ENCODE results near the gene ATF5. TPM values are rescaled to one million over a fixed set of nuclear protein-coding genes. Genes with fewer than 3 reads are reported as not detected.

Gene ATF5
- total and polyA plus RNA-seq, 2 donors (not counting 1 experiment from before 2014, with no cell fraction given): 9.0 to 37.6 TPM

GRCh38 chr19:49949742-49950589 is 21.0 kb downstream of the ATF5 start:
- no peak overlapping the region for H2AFZ ChIP-seq (ENCODE audit: insufficient read depth, low read depth, low read length, poor library complexity, severe bottlenecking)
- H4K20me1 ChIP-seq (ENCODE audit: control insufficient read depth, insufficient read depth, low read length, poor library complexity, severe bottlenecking): no peaks in the 10 kb centered on the region
- peaks cover 0 to 28% (median 2%) of the 10 kb centered on the region in 4 experiments for H3K27me3 ChIP-seq (replicated peaks in 1 of 4; ENCODE audit: control extremely low read depth in 1 of 4, control insufficient read depth in 3 of 4, insufficient read depth in 4 of 4, low read length in 3 of 4)
- no peaks in the 10 kb centered on the region for H3K9me3 Mint-ChIP-seq (ENCODE audit: insufficient read depth)
- DNase-seq (no peak), ATAC-seq (ENCODE audit: low read depth) (no peak)
- H3K27ac Mint-ChIP-seq: no peak overlapping the region
- 99% methylated on average over 7 of the region's 11 CpGs for WGBS (ENCODE audit: insufficient coverage)
- no peak overlapping the region for H3K9ac ChIP-seq (ENCODE audit: low read length)
- H3K36me3 ChIP-seq (replicated peaks in 1 of 2; ENCODE audit: control extremely low read depth in 1 of 2, control insufficient read depth in 1 of 2, extremely low read depth in 1 of 2, insufficient read depth in 2 of 2, low read length in 1 of 2): no peaks in the 10 kb centered on the region
- intact Hi-C loops (cut with micrococcal nuclease): no loop called here
- no peak overlapping the region for H3K27ac ChIP-seq (ENCODE audit: low read length in 2 of 2)
- TF ChIP-seq, protein P1, sequence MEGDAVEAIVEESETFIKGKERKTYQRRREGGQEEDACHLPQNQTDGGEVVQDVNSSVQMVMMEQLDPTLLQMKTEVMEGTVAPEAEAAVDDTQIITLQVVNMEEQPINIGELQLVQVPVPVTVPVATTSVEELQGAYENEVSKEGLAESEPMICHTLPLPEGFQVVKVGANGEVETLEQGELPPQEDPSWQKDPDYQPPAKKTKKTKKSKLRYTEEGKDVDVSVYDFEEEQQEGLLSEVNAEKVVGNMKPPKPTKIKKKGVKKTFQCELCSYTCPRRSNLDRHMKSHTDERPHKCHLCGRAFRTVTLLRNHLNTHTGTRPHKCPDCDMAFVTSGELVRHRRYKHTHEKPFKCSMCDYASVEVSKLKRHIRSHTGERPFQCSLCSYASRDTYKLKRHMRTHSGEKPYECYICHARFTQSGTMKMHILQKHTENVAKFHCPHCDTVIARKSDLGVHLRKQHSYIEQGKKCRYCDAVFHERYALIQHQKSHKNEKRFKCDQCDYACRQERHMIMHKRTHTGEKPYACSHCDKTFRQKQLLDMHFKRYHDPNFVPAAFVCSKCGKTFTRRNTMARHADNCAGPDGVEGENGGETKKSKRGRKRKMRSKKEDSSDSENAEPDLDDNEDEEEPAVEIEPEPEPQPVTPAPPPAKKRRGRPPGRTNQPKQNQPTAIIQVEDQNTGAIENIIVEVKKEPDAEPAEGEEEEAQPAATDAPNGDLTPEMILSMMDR (IDR thresholded peaks at IDR 0.05): no peak
- no peak for TF ChIP-seq EZH2 (IDR thresholded peaks at IDR 0.05; ENCODE audit: borderline replicate concordance, insufficient read depth, low read depth, low read length, poor library complexity, severe bottlenecking)
- peaks cover 3 to 8% of the 10 kb centered on the region in 2 donors for H3K4me1 ChIP-seq (ENCODE audit: control insufficient read depth in 2 of 2, insufficient read depth in 2 of 2, low read length in 2 of 2)
- H3K4me2 ChIP-seq (replicated peaks; ENCODE audit: low read depth, low read length, poor library complexity, severe bottlenecking): no peak overlapping the region
- no peak overlapping the region for H3K4me3 ChIP-seq (ENCODE audit: control extremely low read depth in 1 of 5, extremely low read depth in 1 of 5, insufficient read depth in 1 of 5, low read depth in 2 of 5, low read length in 4 of 5)
- ChIA-PET POLR2A (no interaction called here), CTCF (interaction anchor here (1.1 to 2.6 kb wide), 2 partner anchors 33 to 35 kb away, joined by 3 to 9 read pairs; no protein-coding TSS in a partner anchor)
- peaks cover 13% of the 10 kb centered on the region for H3K4me1 Mint-ChIP-seq
- H3K27me3 Mint-ChIP-seq: peaks cover 37% of the 10 kb centered on the region
- H3K9me3 ChIP-seq (ENCODE audit: control extremely low read depth in 1 of 3, control insufficient read depth in 2 of 3, insufficient read depth in 1 of 3, low read length in 2 of 3): peaks cover 0 to 5% (median 0%) of the 10 kb centered on the region in 3 donors
- H3K79me2 ChIP-seq (ENCODE audit: control insufficient read depth, insufficient read depth, low read length): no peaks in the 10 kb centered on the region
- no peak overlapping the region for H3K4me3 Mint-ChIP-seq

GRCh38 chr19:49950590-49950948 is 21.6 kb downstream of the ATF5 start:
- CTCF ChIA-PET: interaction anchor here (0.5 to 2.6 kb wide), 3 partner anchors 16 to 34 kb away, joined by 3 to 9 read pairs (median 4); no protein-coding TSS in a partner anchor
- peaks cover 13% of the 10 kb centered on the region for H3K4me1 Mint-ChIP-seq
- H3K27ac Mint-ChIP-seq: no peak overlapping the region
- Histone ChIP-seq H3K79me2 (ENCODE audit: control insufficient read depth, insufficient read depth, low read length) (no peaks in the 10 kb centered on the region), H3K9me3 (ENCODE audit: control extremely low read depth in 1 of 3, control insufficient read depth in 2 of 3, insufficient read depth in 1 of 3, low read length in 2 of 3) (peaks cover 0 to 5% (median 0%) of the 10 kb centered on the region in 3 donors), H3K4me3 (ENCODE audit: control extremely low read depth in 1 of 5, extremely low read depth in 1 of 5, insufficient read depth in 1 of 5, low read depth in 2 of 5, low read length in 4 of 5) (no peak overlapping the region), H3K9ac (ENCODE audit: low read length) (no peak overlapping the region), H3K4me1 (ENCODE audit: control insufficient read depth in 2 of 2, insufficient read depth in 2 of 2, low read length in 2 of 2) (peaks cover 3 to 8% of the 10 kb centered on the region in 2 donors), H3K36me3 (replicated peaks in 1 of 2; ENCODE audit: control extremely low read depth in 1 of 2, control insufficient read depth in 1 of 2, extremely low read depth in 1 of 2, insufficient read depth in 2 of 2, low read length in 1 of 2) (no peaks in the 10 kb centered on the region), H3K27ac (ENCODE audit: low read length in 2 of 2) (no peak overlapping the region), H4K20me1 (ENCODE audit: control insufficient read depth, insufficient read depth, low read length, poor library complexity, severe bottlenecking) (no peaks in the 10 kb centered on the region), H2AFZ (ENCODE audit: insufficient read depth, low read depth, low read length, poor library complexity, severe bottlenecking) (no peak overlapping the region), H3K4me2 (replicated peaks; ENCODE audit: low read depth, low read length, poor library complexity, severe bottlenecking) (no peak overlapping the region), H3K27me3 (replicated peaks in 1 of 4; ENCODE audit: control extremely low read depth in 1 of 4, control insufficient read depth in 3 of 4, insufficient read depth in 4 of 4, low read length in 3 of 4) (peaks cover 0 to 28% (median 2%) of the 10 kb centered on the region in 4 experiments)
- peaks cover 36% of the 10 kb centered on the region for H3K27me3 Mint-ChIP-seq
- ATAC-seq (ENCODE audit: low read depth) (no peak), DNase-seq (no peak)
- intact Hi-C loops (cut with micrococcal nuclease): no loop called here
- TF ChIP-seq, protein P1 (IDR thresholded peaks at IDR 0.05): no peak
- TF ChIP-seq EZH2 (IDR thresholded peaks at IDR 0.05; ENCODE audit: borderline replicate concordance, insufficient read depth, low read depth, low read length, poor library complexity, severe bottlenecking): no peak
- no peak overlapping the region for H3K4me3 Mint-ChIP-seq
- POLR2A ChIA-PET: no interaction called here
- H3K9me3 Mint-ChIP-seq (ENCODE audit: insufficient read depth): no peaks in the 10 kb centered on the region
- 95% methylated on average over 3 of the region's 5 CpGs for WGBS (ENCODE audit: insufficient coverage)

Data from B cell (primary cell).